NT2/D1 (cell line): ENCODE measurements around the gene SDC3.
A peak's percentile ranks its signal among the peaks of the same experiment; 100 is the strongest.

ENCODE experiments used
- DNase-seq: peaks from one replicate; pipeline ENCODE4 v3.0.0-alpha.2; 2011; ENCODE audit warnings: low read depth, low spot score
- H3K27me3 ChIP-seq: 2 replicates; pipeline ENCODE4 v1.6.0; 2011; ENCODE audit warnings: mild to moderate bottlenecking; ENCODE audit not compliant: insufficient read length, insufficient read depth
- H3K36me3 ChIP-seq: 2 replicates; pipeline ENCODE4 v1.6.1; 2011; ENCODE audit warnings: mild to moderate bottlenecking, low read length, mixed read lengths; ENCODE audit not compliant: insufficient read depth, insufficient read length
- H3K4me1 ChIP-seq: 2 replicates; pipeline ENCODE4 v1.5.1; 2011; ENCODE audit not compliant: insufficient read depth, insufficient read length
- H3K4me3 ChIP-seq: 2 replicates; pipeline ENCODE4 v1.5.1; 2011; ENCODE audit warnings: low read depth; ENCODE audit not compliant: insufficient read length
- H3K9ac ChIP-seq: 2 replicates; pipeline ENCODE4 v1.6.0; 2011; ENCODE audit warnings: low read depth; ENCODE audit not compliant: insufficient read length
- H3K9me3 ChIP-seq: 2 replicates; pipeline ENCODE4 v1.5.1; 2011; ENCODE audit warnings: mild to moderate bottlenecking, low read length; ENCODE audit not compliant: insufficient read depth
- SUZ12 ChIP-seq: IDR thresholded peaks from 2 replicates; pipeline ENCODE4 v1.6.1; 2011; ENCODE audit not compliant: insufficient read length, insufficient read depth; ENCODE audit errors: extremely low read depth
- YY1 ChIP-seq: IDR thresholded peaks from 2 replicates; pipeline ENCODE4 v1.6.1; 2011; ENCODE audit not compliant: insufficient read length, insufficient read depth
- ZNF274 ChIP-seq: IDR thresholded peaks from 2 replicates; pipeline ENCODE4 v1.6.1; 2011; ENCODE audit warnings: mild to moderate bottlenecking, low read depth, low read length

Gene SDC3

DNA sequence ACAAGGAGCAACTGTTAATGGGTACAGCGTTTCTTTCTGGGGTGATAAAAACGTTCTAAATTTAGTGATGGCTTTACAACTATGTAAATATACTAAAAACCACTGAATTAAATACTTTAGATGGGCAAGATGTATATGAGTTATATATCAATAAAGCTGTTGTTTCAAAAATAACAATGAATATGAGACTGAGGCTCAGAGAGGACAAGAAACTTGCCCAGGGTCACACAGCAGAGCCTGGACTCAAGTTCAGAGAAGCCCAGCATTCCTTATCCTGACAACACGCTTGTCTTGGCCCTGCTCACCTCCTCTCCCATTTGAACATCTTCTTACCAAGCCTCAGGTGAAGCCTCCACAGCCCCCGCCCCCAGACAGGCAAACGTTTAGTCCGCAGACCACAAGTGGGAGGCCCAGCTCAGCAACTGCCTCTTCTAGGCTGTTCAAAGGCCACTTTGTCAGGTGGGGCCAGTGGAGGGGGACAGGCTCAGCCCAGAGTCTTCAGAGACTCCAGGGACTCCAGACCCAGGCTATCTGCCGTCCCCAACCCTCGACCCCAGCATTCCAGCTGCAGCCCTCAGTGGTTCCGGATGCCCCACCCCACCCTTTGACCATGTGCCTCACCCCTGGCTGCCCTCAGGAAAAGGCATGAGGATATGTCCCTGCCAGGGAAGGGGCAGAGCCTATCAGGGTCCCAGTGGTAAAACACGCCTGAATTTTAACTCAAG is 17.9 kb downstream of the SDC3 start:
- H3K4me1 ChIP-seq = peaks cover 57% of the 10 kb centered on the region
- no peak overlapping the region for H3K9ac ChIP-seq
- no peaks in the 10 kb centered on the region for H3K9me3 ChIP-seq
- H3K27me3 ChIP-seq = no peaks in the 10 kb centered on the region
- no peak for DNase-seq
- H3K4me3 ChIP-seq = no peak overlapping the region
- no peak for TF ChIP-seq SUZ12
- no peak for TF ChIP-seq ZNF274
- TF ChIP-seq YY1 = no peak
- H3K36me3 ChIP-seq = no peaks in the 10 kb centered on the region

DNA sequence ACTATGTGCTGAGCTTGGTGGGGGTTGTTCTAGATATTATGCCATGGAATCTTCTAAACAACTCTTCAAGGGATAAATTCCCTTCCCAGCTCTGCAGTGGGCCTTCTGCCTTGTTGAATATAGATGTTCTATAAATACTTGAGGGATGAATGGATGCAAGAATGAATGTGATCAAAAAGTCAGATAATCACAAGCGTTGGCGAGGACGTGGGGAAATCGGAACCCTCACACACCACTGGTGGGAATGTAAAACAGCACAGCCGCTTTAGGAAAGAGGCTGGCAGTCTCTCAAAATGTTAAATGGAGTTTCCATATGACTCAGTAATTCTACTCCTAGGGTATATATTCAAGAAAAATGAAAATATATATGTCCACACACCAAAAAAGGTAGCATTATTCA is 19.0 kb downstream of the SDC3 start:
- H3K4me3 ChIP-seq = no peak overlapping the region
- H3K9me3 ChIP-seq = no peaks in the 10 kb centered on the region
- no peak for TF ChIP-seq ZNF274
- TF ChIP-seq SUZ12 = no peak
- TF ChIP-seq YY1 = no peak
- H3K27me3 ChIP-seq = no peaks in the 10 kb centered on the region
- DNase-seq = no peak
- H3K9ac ChIP-seq = no peak overlapping the region
- H3K36me3 ChIP-seq = no peaks in the 10 kb centered on the region
- peaks cover 47% of the 10 kb centered on the region for H3K4me1 ChIP-seq

DNA sequence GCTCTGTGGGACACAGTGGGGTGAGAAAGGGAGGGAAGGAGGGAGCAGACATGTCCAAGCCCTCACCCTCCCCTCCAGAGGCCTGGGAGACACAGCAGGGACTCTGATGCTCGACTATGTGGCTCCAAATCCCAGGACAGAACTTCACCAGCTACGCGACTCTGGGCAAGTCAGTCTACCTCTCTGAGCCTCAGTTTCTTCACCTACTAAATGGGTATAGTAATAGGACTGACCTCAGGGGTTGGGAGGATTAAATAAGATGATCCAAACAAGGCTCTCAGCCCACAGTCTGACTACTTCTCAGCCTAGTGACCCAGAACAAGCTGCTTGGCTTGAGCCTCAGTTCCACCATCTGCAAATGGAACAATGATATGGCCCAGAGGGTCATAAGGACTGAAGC is 19.6 kb downstream of the SDC3 start:
- peaks cover 45% of the 10 kb centered on the region for H3K4me1 ChIP-seq
- no peak for DNase-seq
- H3K9me3 ChIP-seq = no peaks in the 10 kb centered on the region
- no peak overlapping the region for H3K4me3 ChIP-seq
- H3K36me3 ChIP-seq = no peaks in the 10 kb centered on the region
- H3K9ac ChIP-seq = no peak overlapping the region
- no peaks in the 10 kb centered on the region for H3K27me3 ChIP-seq
- TF ChIP-seq SUZ12 (no peak), ZNF274 (no peak), YY1 (no peak)

DNA sequence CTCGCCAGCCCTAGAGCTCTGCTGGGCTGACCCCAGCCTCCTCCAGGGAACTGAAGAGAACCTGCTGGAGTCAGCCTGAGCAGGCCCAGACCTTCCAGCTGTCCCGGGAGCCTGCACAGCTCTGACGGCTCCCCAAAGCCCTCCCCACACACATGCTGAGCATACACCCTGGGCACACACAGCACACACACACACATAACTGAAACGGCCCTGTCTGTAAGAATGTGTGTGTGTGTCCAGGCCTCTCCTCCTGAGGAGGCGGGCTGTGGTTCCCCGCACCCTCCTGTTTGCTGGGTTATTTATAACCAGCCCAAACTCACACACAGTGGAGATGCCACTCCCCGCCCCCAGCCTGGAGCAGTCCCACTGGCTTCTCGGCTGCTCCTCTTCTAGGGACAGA is 20.2 kb downstream of the SDC3 start:
- TF ChIP-seq SUZ12 (no peak), ZNF274 (no peak), YY1 (no peak)
- Histone ChIP-seq H3K36me3 (no peaks in the 10 kb centered on the region), H3K9ac (peak overlapping the region; percentile 61), H3K9me3 (no peaks in the 10 kb centered on the region), H3K27me3 (no peaks in the 10 kb centered on the region), H3K4me3 (no peak overlapping the region), H3K4me1 (peaks cover 45% of the 10 kb centered on the region)
- DNase-seq = no peak

DNA sequence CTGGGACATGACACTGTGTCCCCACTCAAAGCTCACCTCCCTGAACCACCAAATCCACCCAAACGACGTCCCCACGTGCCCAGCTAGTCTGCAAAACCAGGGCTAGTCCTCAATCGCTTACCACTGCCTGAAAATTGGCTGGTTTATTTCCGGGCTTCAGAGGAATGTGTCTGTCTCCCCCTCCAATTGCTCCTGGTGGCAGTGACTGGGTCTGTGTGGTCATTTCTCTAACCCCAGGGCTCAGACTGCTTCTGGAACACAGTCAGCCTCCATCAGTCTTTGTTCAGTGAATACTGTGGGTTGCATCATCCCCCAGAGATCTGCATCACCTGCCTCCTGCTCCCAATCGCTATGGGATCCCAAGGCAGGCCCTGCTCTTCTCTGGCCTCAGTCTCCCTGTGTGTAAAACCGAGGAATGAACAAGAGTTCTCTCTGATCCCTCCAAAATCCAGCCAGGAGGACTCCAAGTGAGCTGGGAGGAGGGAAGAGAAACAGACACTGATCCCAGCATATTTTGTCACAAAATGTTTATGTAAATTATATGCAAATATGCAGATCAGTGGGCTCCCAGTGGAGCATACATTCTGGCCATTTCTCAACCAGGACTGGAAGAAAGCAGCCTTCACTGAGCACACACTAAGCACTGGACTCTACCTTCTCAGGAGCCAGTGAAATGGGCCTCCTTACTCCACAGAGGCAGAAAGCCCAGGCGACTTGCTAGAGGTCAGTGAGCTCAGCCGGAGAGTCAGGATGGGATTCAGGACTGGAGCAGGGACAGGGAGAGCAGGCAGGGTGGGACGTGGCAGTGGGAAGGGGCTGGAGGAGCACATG is 20.9 kb downstream of the SDC3 start:
- Histone ChIP-seq H3K9me3 (no peaks in the 10 kb centered on the region), H3K4me1 (peaks cover 44% of the 10 kb centered on the region), H3K9ac (peak overlapping the region; percentile 61), H3K4me3 (no peak overlapping the region), H3K36me3 (no peaks in the 10 kb centered on the region), H3K27me3 (no peaks in the 10 kb centered on the region)
- TF ChIP-seq ZNF274 (no peak), YY1 (no peak), SUZ12 (no peak)
- DNase-seq = no peak

DNA sequence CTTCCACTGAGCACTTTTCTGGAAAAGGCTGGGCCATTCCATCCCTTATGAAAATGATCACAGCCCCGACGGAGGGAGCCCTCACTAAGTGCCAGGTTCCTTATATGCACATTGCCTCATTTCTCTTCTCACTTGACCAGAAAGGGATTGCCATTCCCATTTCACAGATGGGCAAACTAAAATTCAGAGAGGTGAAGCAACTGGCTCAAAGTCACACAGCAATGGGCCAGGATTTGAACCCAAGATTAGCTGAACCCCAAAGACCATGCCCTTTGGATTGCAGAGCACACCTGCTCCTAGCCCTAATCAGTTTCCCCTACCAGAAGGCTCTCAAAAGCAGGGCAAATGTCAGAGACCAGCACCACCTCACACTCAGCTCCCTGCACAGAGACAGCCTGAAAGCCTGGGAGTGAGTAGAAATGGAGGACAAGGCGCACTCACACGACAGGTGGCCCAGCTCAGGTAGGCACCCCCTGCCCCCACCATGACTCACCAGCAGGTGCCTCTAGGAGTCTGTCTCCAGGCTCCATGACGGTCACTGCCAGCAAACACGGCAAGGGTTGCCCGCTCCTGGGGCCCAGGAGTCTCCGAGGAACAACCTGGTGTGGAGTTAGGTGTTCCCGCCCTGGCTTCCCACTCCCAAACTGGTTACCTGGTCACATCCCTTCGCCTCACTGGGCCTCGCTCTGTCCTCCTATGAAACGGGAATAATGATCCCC is 21.7 kb downstream of the SDC3 start:
- TF ChIP-seq SUZ12 (no peak), ZNF274 (no peak), YY1 (no peak)

More for the DNA sequence above, 21.7 kb downstream of the SDC3 start:
- Histone ChIP-seq H3K27me3 (no peaks in the 10 kb centered on the region), H3K36me3 (no peaks in the 10 kb centered on the region), H3K4me1 (peaks cover 37% of the 10 kb centered on the region), H3K4me3 (no peak overlapping the region), H3K9ac (peak overlapping the region; percentile 44), H3K9me3 (no peaks in the 10 kb centered on the region)
- DNase-seq = no peak
